Keratinocyte (primary cell): ENCODE data around the gene PNMA6E.

Experiments
- EZH2 ChIP-seq: IDR thresholded peaks from one replicate; pipeline ENCODE4 v1.6.1; 2012; ENCODE audit warnings: inconsistent platforms, mild to moderate bottlenecking, low read length, moderate library complexity
- TF ChIP-seq, protein P1 (sequence below), 3 experiments: IDR thresholded peaks in 1 of 3; conservative IDR thresholded peaks in 1 of 3; optimal IDR thresholded peaks in 1 of 3; 2 replicates in 2 of 3; 3 replicates in 1 of 3; pipeline versions ENCODE3 to v1.5.1; 2011; ENCODE audit warnings: low read length in 3 of 3, mild to moderate bottlenecking in 3 of 3, moderate library complexity in 2 of 3, control low read depth in 1 of 3, inconsistent platforms in 1 of 3; ENCODE audit not compliant: insufficient read depth in 2 of 3; ENCODE audit errors: extremely low read depth in 1 of 3

DNA sequence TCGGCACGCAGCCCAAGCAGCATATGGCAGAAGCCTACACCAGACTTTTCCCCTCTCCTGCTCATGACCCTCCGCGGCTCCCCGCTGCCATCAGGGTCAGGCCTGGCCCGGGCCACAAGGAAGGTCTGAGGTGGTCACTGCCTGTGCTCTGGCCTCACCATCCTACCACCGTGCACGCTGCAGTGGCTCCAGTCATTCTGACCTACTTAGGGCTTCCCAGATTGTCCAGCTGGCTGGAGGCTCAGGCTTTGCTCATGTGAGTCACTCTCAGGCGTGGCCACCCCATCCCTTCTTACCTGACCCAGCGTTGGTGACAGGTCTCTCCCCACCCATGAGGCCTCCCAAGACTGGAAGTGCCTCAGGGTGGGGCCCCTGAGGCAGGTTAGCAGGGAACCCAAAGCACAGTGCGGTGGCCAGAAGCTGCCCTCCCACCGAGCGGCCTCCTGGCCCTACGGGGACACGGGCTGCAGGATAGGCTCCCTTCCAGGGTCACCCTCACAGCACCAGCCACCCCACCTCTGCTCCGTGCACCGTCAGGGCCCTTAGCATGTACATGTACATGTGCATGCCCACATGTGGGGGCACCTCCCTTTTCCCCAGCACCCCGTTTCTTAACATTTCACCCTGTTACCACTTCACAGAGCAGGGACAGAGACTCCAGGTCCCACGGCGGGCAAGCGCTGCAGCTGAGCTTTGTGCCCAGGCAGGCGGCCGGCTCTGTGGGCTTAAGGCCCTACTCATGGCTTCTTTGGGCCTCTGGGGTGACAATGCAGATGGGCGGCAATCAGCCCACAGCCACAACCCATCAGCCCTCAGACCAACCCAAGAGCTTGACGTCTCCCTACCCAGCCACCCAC is 42.6 kb upstream of the PNMA6E start:
- TF ChIP-seq, protein P1, sequence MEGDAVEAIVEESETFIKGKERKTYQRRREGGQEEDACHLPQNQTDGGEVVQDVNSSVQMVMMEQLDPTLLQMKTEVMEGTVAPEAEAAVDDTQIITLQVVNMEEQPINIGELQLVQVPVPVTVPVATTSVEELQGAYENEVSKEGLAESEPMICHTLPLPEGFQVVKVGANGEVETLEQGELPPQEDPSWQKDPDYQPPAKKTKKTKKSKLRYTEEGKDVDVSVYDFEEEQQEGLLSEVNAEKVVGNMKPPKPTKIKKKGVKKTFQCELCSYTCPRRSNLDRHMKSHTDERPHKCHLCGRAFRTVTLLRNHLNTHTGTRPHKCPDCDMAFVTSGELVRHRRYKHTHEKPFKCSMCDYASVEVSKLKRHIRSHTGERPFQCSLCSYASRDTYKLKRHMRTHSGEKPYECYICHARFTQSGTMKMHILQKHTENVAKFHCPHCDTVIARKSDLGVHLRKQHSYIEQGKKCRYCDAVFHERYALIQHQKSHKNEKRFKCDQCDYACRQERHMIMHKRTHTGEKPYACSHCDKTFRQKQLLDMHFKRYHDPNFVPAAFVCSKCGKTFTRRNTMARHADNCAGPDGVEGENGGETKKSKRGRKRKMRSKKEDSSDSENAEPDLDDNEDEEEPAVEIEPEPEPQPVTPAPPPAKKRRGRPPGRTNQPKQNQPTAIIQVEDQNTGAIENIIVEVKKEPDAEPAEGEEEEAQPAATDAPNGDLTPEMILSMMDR (optimal IDR thresholded peaks at IDR 0.05 in 1 of 3, IDR thresholded peaks at IDR 0.05 in 1 of 3, conservative IDR thresholded peaks at IDR 0.05 in 1 of 3; ENCODE audit: extremely low read depth in 1 of 3, insufficient read depth in 2 of 3, low read length in 3 of 3), result no peak
- TF ChIP-seq EZH2, result no peak
